ENCODE results near the gene PANK1.
"Not testable (repeated sequence)": the region's sequence is repeated elsewhere in the genome, so short reads cannot be mapped to it uniquely, and the experiment has no call there.

Gene PANK1

GRCh38 chr10:89575031-89575430 is 70.0 kb downstream of the PANK1 start:
- DNase-seq (ENCODE audit: low read depth in 1 of 2, low spot score in 1 of 2) = no peak

- DNase-seq (ENCODE audit: low read depth in 1 of 2, low spot score in 1 of 2) = no peak
These were observed 70.7 kb downstream of the PANK1 start for GRCh38 chr10:89574368-89574767.

- no peak for DNase-seq (ENCODE audit: low read depth in 1 of 2, low spot score in 1 of 2)
These were observed 77.3 kb downstream of the PANK1 start for GRCh38 chr10:89567576-89568245.

GRCh38 chr10:89566992-89567391 is 78.0 kb downstream of the PANK1 start:
- DNase-seq (ENCODE audit: low read depth in 1 of 2, low spot score in 1 of 2) = no peak

- DNase-seq (ENCODE audit: low read depth in 1 of 2, low spot score in 1 of 2) = no peak
These were observed 78.7 kb downstream of the PANK1 start for GRCh38 chr10:89566095-89566950.

- DNase-seq (ENCODE audit: low read depth in 1 of 2, low spot score in 1 of 2) = no peak
These were observed 79.9 kb downstream of the PANK1 start for GRCh38 chr10:89565180-89565579.

- no peak for DNase-seq (ENCODE audit: low read depth in 1 of 2, low spot score in 1 of 2)
These were observed 81.1 kb downstream of the PANK1 start for GRCh38 chr10:89563861-89564478.

- no peak for DNase-seq (ENCODE audit: low read depth in 1 of 2, low spot score in 1 of 2)
These were observed 81.7 kb downstream of the PANK1 start for GRCh38 chr10:89563311-89563710.

GRCh38 chr10:89556600-89556999 is 88.4 kb downstream of the PANK1 start:
- no peak for DNase-seq (ENCODE audit: low read depth in 1 of 2, low spot score in 1 of 2)

- DNase-seq (ENCODE audit: low read depth in 1 of 2, low spot score in 1 of 2) = no peak
These were observed 89.2 kb downstream of the PANK1 start for GRCh38 chr10:89555688-89556445.

- no peak for DNase-seq (ENCODE audit: low read depth in 1 of 2, low spot score in 1 of 2)
These were observed 90.6 kb downstream of the PANK1 start for GRCh38 chr10:89554433-89554832.

- no peak for DNase-seq (ENCODE audit: low read depth in 1 of 2, low spot score in 1 of 2)
These were observed 91.8 kb downstream of the PANK1 start for GRCh38 chr10:89553064-89553734.

GRCh38 chr10:89552213-89552612 is 92.8 kb downstream of the PANK1 start:
- DNase-seq (ENCODE audit: low read depth in 1 of 2, low spot score in 1 of 2) = no peak

- no peak for DNase-seq (ENCODE audit: low read depth in 1 of 2, low spot score in 1 of 2)
These were observed 94.5 kb downstream of the PANK1 start for GRCh38 chr10:89550509-89550908.

- DNase-seq (ENCODE audit: low read depth in 1 of 2, low spot score in 1 of 2) = no peak
These were observed 95.5 kb downstream of the PANK1 start for GRCh38 chr10:89549510-89549909.

GRCh38 chr10:89548673-89549072 is 96.4 kb downstream of the PANK1 start:
- no peak for DNase-seq (ENCODE audit: low read depth in 1 of 2, low spot score in 1 of 2)

GRCh38 chr10:89547853-89548513 is 97.1 kb downstream of the PANK1 start:
- DNase-seq (ENCODE audit: low read depth in 1 of 2, low spot score in 1 of 2) = no peak

GRCh38 chr10:89546651-89547050 is 98.4 kb downstream of the PANK1 start:
- not testable (repeated sequence) for DNase-seq (ENCODE audit: low read depth in 1 of 2, low spot score in 1 of 2)

GRCh38 chr10:89543841-89544240 is 101.2 kb downstream of the PANK1 start:
- DNase-seq (ENCODE audit: low read depth in 1 of 2, low spot score in 1 of 2) = no peak

GRCh38 chr10:89540420-89540949 is 104.6 kb downstream of the PANK1 start:
- no peak for DNase-seq (ENCODE audit: low read depth in 1 of 2, low spot score in 1 of 2)
